Keratinocyte (primary cell): ENCODE results near the gene BARD1. TPM values are rescaled to one million over a fixed set of nuclear protein-coding genes. Genes with fewer than 3 reads are reported as not detected.

Experiments used
- DNase-seq: peaks from one replicate; pipeline ENCODE4 v3.0.0-alpha.2; 2011; ENCODE audit warnings: low read depth, missing footprints, low spot score
- FAIRE-seq: peaks from 2 replicates; lab custom pipeline; 2011; peaks lifted over from hg19 to GRCh38; lab: Jason Lieb, UNC
- H2AFZ ChIP-seq: 2 replicates; pipeline ENCODE4 v1.6.0; 2012; ENCODE audit warnings: low read length, control low read depth, inconsistent platforms; ENCODE audit not compliant: control insufficient read depth
- H3K27ac ChIP-seq: 2 replicates; pipeline ENCODE4 v1.5.1; 2011; ENCODE audit warnings: low read length; ENCODE audit not compliant: control insufficient read depth, insufficient read depth
- H3K27me3 ChIP-seq: 3 replicates; pipeline ENCODE4 v1.6.0; 2011; ENCODE audit warnings: low read length; ENCODE audit not compliant: control insufficient read depth, insufficient read depth; ENCODE audit errors: extremely low read depth
- H3K36me3 ChIP-seq, 2 experiments: 2 replicates in 1 of 2; 3 replicates in 1 of 2; pipeline ENCODE4 v1.5.1; 2011; ENCODE audit warnings: low read length in 2 of 2, mild to moderate bottlenecking in 1 of 2; ENCODE audit not compliant: control insufficient read depth in 2 of 2, insufficient read depth in 2 of 2; ENCODE audit errors: extremely low read depth in 1 of 2
- H3K4me1 ChIP-seq: 3 replicates; pipeline ENCODE4 v1.5.1; 2011; ENCODE audit warnings: low read length; ENCODE audit not compliant: control insufficient read depth, insufficient read depth; ENCODE audit errors: extremely low read depth
- H3K4me2 ChIP-seq: 3 replicates; pipeline ENCODE4 v1.6.0; 2011; ENCODE audit warnings: low read depth, low read length; ENCODE audit not compliant: control insufficient read depth, insufficient read depth; ENCODE audit errors: extremely low read depth
- H3K4me3 ChIP-seq, 3 experiments: fragments of 200-600 bp in 1 of 3; sonication (generic) in 1 of 3; 2 replicates in 2 of 3; 3 replicates in 1 of 3; pipeline ENCODE4 v1.5.1; 2011 to 2016; ENCODE audit warnings: low read length in 3 of 3, mild to moderate bottlenecking in 3 of 3, control low read depth in 2 of 3, inconsistent platforms in 1 of 3, low read depth in 1 of 3, mixed read lengths in 1 of 3, mixed run types in 1 of 3, moderate library complexity in 1 of 3; ENCODE audit not compliant: control insufficient read depth in 2 of 3, insufficient read depth in 2 of 3; ENCODE audit errors: extremely low read depth in 1 of 3
- H3K79me2 ChIP-seq: 2 replicates; pipeline ENCODE4 v1.6.0; 2012; ENCODE audit warnings: low read length; ENCODE audit not compliant: control insufficient read depth, insufficient read depth
- H3K9ac ChIP-seq: 3 replicates; pipeline ENCODE4 v1.6.0; 2011; ENCODE audit warnings: low read length; ENCODE audit not compliant: control insufficient read depth, insufficient read depth; ENCODE audit errors: extremely low read depth
- H3K9me1 ChIP-seq: 3 replicates; pipeline ENCODE4 v1.6.0; 2011; ENCODE audit warnings: low read length; ENCODE audit not compliant: control insufficient read depth, insufficient read depth; ENCODE audit errors: extremely low read depth
- H3K9me3 ChIP-seq: 2 replicates; pipeline ENCODE4 v1.5.1; 2012; ENCODE audit warnings: low read depth, low read length; ENCODE audit not compliant: control insufficient read depth
- H4K20me1 ChIP-seq: 3 replicates; pipeline ENCODE4 v1.6.0; 2011; ENCODE audit warnings: low read length; ENCODE audit not compliant: control insufficient read depth, insufficient read depth; ENCODE audit errors: extremely low read depth
- CTCF ChIP-seq, 3 experiments: IDR thresholded peaks in 1 of 3; conservative IDR thresholded peaks in 1 of 3; optimal IDR thresholded peaks in 1 of 3; 2 replicates in 2 of 3; 3 replicates in 1 of 3; pipeline versions ENCODE3 to v1.5.1; 2011; ENCODE audit warnings: low read length in 3 of 3, mild to moderate bottlenecking in 3 of 3, moderate library complexity in 2 of 3, control low read depth in 1 of 3, inconsistent platforms in 1 of 3; ENCODE audit not compliant: insufficient read depth in 2 of 3; ENCODE audit errors: extremely low read depth in 1 of 3
- EZH2 ChIP-seq: IDR thresholded peaks from one replicate; pipeline ENCODE4 v1.6.1; 2012; ENCODE audit warnings: inconsistent platforms, mild to moderate bottlenecking, low read length, moderate library complexity
- dilution Hi-C: fragments of 300-500 bp; cut with MboI; formaldehyde crosslinking; loops from one replicate; pipeline ENCODE4 v1.7.0; 2020; ENCODE audit warnings: low sequenced_read_pairs; ENCODE audit not compliant: extremely low pct_ligation_motif_present
- polyA plus RNA-seq, 5 experiments: library from polyadenylated mRNA; depleted of rRNA in 3 of 5; stranded (reverse) in 3 of 5; stranded (forward) in 1 of 5; unstranded in 1 of 5; fragments of >200 nt; gene quantifications; 1 replicate in 1 of 5; 2 replicates in 3 of 5; 3 replicates in 1 of 5; pipeline versions ENCODE4 v1.2.1 to v1.2.3, GENCODE V29; 2011 to 2012; ENCODE audit warnings: missing spikeins in 2 of 5, low read depth in 1 of 5, low replicate concordance in 1 of 5

The BARD1 gene
- polyA plus RNA-seq, 1 donor (not counting 4 experiments of a cell fraction or from before 2014, with no cell fraction given): 4.6 TPM

GRCh38 chr2:214816008-214816533, 6.6 kb upstream of the BARD1 start:
- Histone ChIP-seq H3K4me1 (peaks cover 1% of the 10 kb centered on the region), H3K79me2 (no peaks in the 10 kb centered on the region), H3K4me2 (no peak overlapping the region), H3K4me3 (no peak overlapping the region), H3K9ac (no peak overlapping the region), H2AFZ (no peak overlapping the region), H3K9me3 (no peaks in the 10 kb centered on the region), H3K27me3 (no peaks in the 10 kb centered on the region), H3K9me1 (no peaks in the 10 kb centered on the region), H3K27ac (no peak overlapping the region), H3K36me3 (no peaks in the 10 kb centered on the region), H4K20me1 (no peaks in the 10 kb centered on the region)
- DNase-seq (no peak), FAIRE-seq (no peak)
- no peak for TF ChIP-seq CTCF (optimal IDR thresholded peaks at IDR 0.05 in 1 of 3, IDR thresholded peaks at IDR 0.05 in 1 of 3, conservative IDR thresholded peaks at IDR 0.05 in 1 of 3; ENCODE audit: extremely low read depth in 1 of 3, insufficient read depth in 2 of 3, low read length in 3 of 3)
- no peak for TF ChIP-seq EZH2
- dilution Hi-C loops: no loop called here

GRCh38 chr2:214810671-214811070, 1.2 kb upstream of the BARD1 start:
- Histone ChIP-seq H3K9me1 (no peaks in the 10 kb centered on the region), H3K9ac (peak overlapping the region; percentile 89), H3K9me3 (no peaks in the 10 kb centered on the region), H3K4me3 (peak overlapping the region; percentile 71 to 87 (median 79)), H3K4me1 (peaks cover 21% of the 10 kb centered on the region), H3K79me2 (peaks cover 27% of the 10 kb centered on the region), H4K20me1 (no peaks in the 10 kb centered on the region), H3K27ac (peak overlapping the region; percentile 92), H3K4me2 (peak overlapping the region; percentile 99), H3K27me3 (no peaks in the 10 kb centered on the region), H2AFZ (peak overlapping the region; percentile 97), H3K36me3 (peaks cover 0 to 3% of the 10 kb centered on the region in 2 experiments)
- DNase-seq (no peak), FAIRE-seq (no peak)
- TF ChIP-seq EZH2 (no peak), CTCF (optimal IDR thresholded peaks at IDR 0.05 in 1 of 3, IDR thresholded peaks at IDR 0.05 in 1 of 3, conservative IDR thresholded peaks at IDR 0.05 in 1 of 3; ENCODE audit: extremely low read depth in 1 of 3, insufficient read depth in 2 of 3, low read length in 3 of 3) (no peak)
- dilution Hi-C loops: no loop called here
